ENCODE results near the gene SLC23A2.
"Not testable (repeated sequence)": the region's sequence is repeated elsewhere in the genome, so short reads cannot be mapped to it uniquely, and the experiment has no call there.

The SLC23A2 gene

GRCh38 chr20:4871486-4871885 is 129.8 kb downstream of the SLC23A2 start:
- no peak for DNase-seq

GRCh38 chr20:4870906-4871305 is 130.4 kb downstream of the SLC23A2 start:
- DNase-seq, result no peak

GRCh38 chr20:4869290-4870193 is 131.8 kb downstream of the SLC23A2 start:
- no peak for DNase-seq

- DNase-seq, result no peak
These were observed 134.3 kb downstream of the SLC23A2 start for GRCh38 chr20:4867051-4867450.

GRCh38 chr20:4866429-4866828 is 134.9 kb downstream of the SLC23A2 start:
- no peak for DNase-seq

GRCh38 chr20:4864311-4864752 is 137.0 kb downstream of the SLC23A2 start:
- no peak for DNase-seq

- DNase-seq, result no peak
These were observed 138.6 kb downstream of the SLC23A2 start for GRCh38 chr20:4862661-4863060.

- no peak for DNase-seq
These were observed 139.3 kb downstream of the SLC23A2 start for GRCh38 chr20:4861961-4862360.

- DNase-seq, result no peak
These were observed 143.3 kb downstream of the SLC23A2 start for GRCh38 chr20:4858000-4858399.

GRCh38 chr20:4856022-4856755 is 145.1 kb downstream of the SLC23A2 start:
- DNase-seq, result no peak

GRCh38 chr20:4855555-4855954 is 145.8 kb downstream of the SLC23A2 start:
- DNase-seq, result no peak

- no peak for DNase-seq
These were observed 146.2 kb downstream of the SLC23A2 start for GRCh38 chr20:4855097-4855496.

GRCh38 chr20:4854561-4854901 is 146.8 kb downstream of the SLC23A2 start:
- DNase-seq, result no peak

GRCh38 chr20:4853757-4854560 is 147.4 kb downstream of the SLC23A2 start:
- DNase-seq, result no peak

- DNase-seq, result no peak
These were observed 148.3 kb downstream of the SLC23A2 start for GRCh38 chr20:4853004-4853403.

- no peak for DNase-seq
These were observed 150.3 kb downstream of the SLC23A2 start for GRCh38 chr20:4850960-4851359.

GRCh38 chr20:4848829-4849228 is 152.5 kb downstream of the SLC23A2 start:
- not testable (repeated sequence) for DNase-seq

- no peak for DNase-seq
These were observed 153.3 kb downstream of the SLC23A2 start for GRCh38 chr20:4848041-4848440.

GRCh38 chr20:4846821-4847220 is 154.5 kb downstream of the SLC23A2 start:
- no peak for DNase-seq

GRCh38 chr20:4844751-4845465 is 156.4 kb downstream of the SLC23A2 start:
- DNase-seq, result no peak

- no peak for DNase-seq
These were observed 157.0 kb downstream of the SLC23A2 start for GRCh38 chr20:4844325-4844724.

- no peak for DNase-seq
These were observed 160.5 kb downstream of the SLC23A2 start for GRCh38 chr20:4840801-4841200.

- DNase-seq, result no peak
These were observed 162.8 kb downstream of the SLC23A2 start for GRCh38 chr20:4838526-4838925.

Measured in RPMI8226 (cell line).